ENCODE measurements around the gene SMIM3. TPM values are rescaled to one million over a fixed set of nuclear protein-coding genes. Genes with fewer than 3 reads are reported as not detected.

The SMIM3 gene
- total and polyA plus RNA-seq, 2 of the 4 experiments (the other 2 are of a cell fraction), result 37.5 to 53.4 TPM

- TF ChIP-seq NFE2L2 (IDR thresholded peaks at IDR 0.05; ENCODE audit: low read depth, low read length), result no peak
- TF ChIP-seq CTCF (conservative IDR thresholded peaks at IDR 0.05; ENCODE audit: low read depth, low read length), result no peak
- no peak; the same call in 1 of the 2 replicates for TF ChIP-seq CHD1 (IDR thresholded peaks at IDR 0.05; ENCODE audit: low read depth, low read length)
- no peak for TF ChIP-seq FOS (IDR thresholded peaks at IDR 0.05; ENCODE audit: low read depth, low read length)
These were observed 20.4 kb upstream of the SMIM3 start (continued) for GRCh38 chr5:150758203-150758530.

Data from IMR-90 (cell line).